Measurements from ENCODE around the gene CDC6.

DNA sequence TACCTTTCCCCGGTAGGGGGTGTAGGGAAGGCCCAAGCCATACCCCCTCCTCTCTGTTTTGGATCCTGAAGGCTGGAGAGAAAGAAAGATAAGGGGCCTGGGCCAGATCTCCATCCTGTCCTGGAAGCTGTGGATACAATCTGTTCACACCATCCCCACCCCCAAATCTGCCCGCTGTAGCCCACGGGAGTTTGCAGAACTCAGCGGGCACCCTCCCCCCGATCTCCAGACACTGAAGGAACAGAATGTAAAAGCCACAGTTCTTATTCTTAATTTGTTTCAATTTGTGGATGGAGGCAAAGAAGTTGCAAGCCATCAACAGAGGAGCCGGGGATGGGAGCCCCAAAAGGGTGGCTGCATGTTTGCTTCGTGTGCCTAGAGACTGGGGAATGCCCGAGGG lies 49.7 kb downstream of the CDC6 start:
- TF ChIP-seq, protein P1, sequence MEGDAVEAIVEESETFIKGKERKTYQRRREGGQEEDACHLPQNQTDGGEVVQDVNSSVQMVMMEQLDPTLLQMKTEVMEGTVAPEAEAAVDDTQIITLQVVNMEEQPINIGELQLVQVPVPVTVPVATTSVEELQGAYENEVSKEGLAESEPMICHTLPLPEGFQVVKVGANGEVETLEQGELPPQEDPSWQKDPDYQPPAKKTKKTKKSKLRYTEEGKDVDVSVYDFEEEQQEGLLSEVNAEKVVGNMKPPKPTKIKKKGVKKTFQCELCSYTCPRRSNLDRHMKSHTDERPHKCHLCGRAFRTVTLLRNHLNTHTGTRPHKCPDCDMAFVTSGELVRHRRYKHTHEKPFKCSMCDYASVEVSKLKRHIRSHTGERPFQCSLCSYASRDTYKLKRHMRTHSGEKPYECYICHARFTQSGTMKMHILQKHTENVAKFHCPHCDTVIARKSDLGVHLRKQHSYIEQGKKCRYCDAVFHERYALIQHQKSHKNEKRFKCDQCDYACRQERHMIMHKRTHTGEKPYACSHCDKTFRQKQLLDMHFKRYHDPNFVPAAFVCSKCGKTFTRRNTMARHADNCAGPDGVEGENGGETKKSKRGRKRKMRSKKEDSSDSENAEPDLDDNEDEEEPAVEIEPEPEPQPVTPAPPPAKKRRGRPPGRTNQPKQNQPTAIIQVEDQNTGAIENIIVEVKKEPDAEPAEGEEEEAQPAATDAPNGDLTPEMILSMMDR (IDR thresholded peaks at IDR 0.05 in 4 of 5, conservative IDR thresholded peaks at IDR 0.05 in 1 of 5): no peak
- TF ChIP-seq POLR2A (IDR thresholded peaks at IDR 0.05): no peak

All from gastrocnemius medialis (tissue), 4 donors.